DOHH2 (cell line): ENCODE measurements around the gene DIRAS2.

ENCODE experiments used
- H3F3A ChIP-seq: fragments of 200-600 bp; sonication (generic), shearing (Covaris generic); 2 replicates; pipeline ENCODE4 v1.6.0; 2016; ENCODE audit warnings: antibody characterized with exemption, mild to moderate bottlenecking; ENCODE audit not compliant: control insufficient read depth, insufficient read depth
- H3K27ac ChIP-seq: fragments of 200-600 bp; sonication (generic); 2 replicates; pipeline ENCODE4 v1.5.1; 2014; ENCODE audit warnings: low read depth, mild to moderate bottlenecking, low read length, moderate library complexity
- H3K27me3 ChIP-seq: fragments of 200-600 bp; sonication (generic); 2 replicates; pipeline ENCODE4 v1.6.1; 2014; ENCODE audit warnings: mild to moderate bottlenecking, low read length, mixed read lengths; ENCODE audit not compliant: control insufficient read depth
- H3K36me3 ChIP-seq: fragments of 200-600 bp; sonication (generic); 2 replicates; pipeline ENCODE4 v1.6.1; 2014; ENCODE audit warnings: mild to moderate bottlenecking, low read length, moderate library complexity, mixed read lengths; ENCODE audit not compliant: control insufficient read depth
- H3K4me1 ChIP-seq: fragments of 200-600 bp; sonication (generic); 2 replicates; pipeline ENCODE4 v1.6.1; 2014; ENCODE audit warnings: mild to moderate bottlenecking, low read length, mixed read lengths; ENCODE audit not compliant: control insufficient read depth
- H3K4me2 ChIP-seq: fragments of 200-600 bp; sonication (generic); 2 replicates; pipeline ENCODE4 v1.6.0; 2014; ENCODE audit warnings: mild to moderate bottlenecking, low read length, moderate library complexity
- H3K4me3 ChIP-seq: fragments of 200-600 bp; sonication (generic); 2 replicates; pipeline ENCODE4 v1.5.1; 2014; ENCODE audit warnings: mild to moderate bottlenecking, low read length, mixed read lengths
- H3K79me2 ChIP-seq: fragments of 200-600 bp; sonication (generic); 2 replicates; pipeline ENCODE4 v1.6.1; 2014; ENCODE audit warnings: mild to moderate bottlenecking, low read length, mixed read lengths; ENCODE audit not compliant: control insufficient read depth
- H3K9me2 ChIP-seq: fragments of 200-600 bp; sonication (generic); replicated peaks from 2 replicates; pipeline ENCODE4 v1.6.1; 2014; ENCODE audit warnings: mild to moderate bottlenecking, low read length, mixed read lengths; ENCODE audit not compliant: control insufficient read depth
- H3K9me3 ChIP-seq: fragments of 200-600 bp; sonication (generic); 2 replicates; pipeline ENCODE4 v1.6.1; 2014; ENCODE audit warnings: antibody characterized with exemption, low read length, mixed read lengths; ENCODE audit not compliant: control insufficient read depth, insufficient read depth
- H4K20me1 ChIP-seq: fragments of 200-600 bp; sonication (generic); 2 replicates; pipeline ENCODE4 v1.6.0; 2014; ENCODE audit warnings: low read depth, mild to moderate bottlenecking, antibody characterized with exemption, low read length, moderate library complexity; ENCODE audit not compliant: control insufficient read depth, insufficient read depth
- CTCF ChIP-seq: fragments of 200-600 bp; sonication (generic); IDR thresholded peaks from one replicate; pipeline ENCODE4 v1.5.1; 2014; ENCODE audit warnings: antibody characterized with exemption, mild to moderate bottlenecking, low read depth, low read length; ENCODE audit not compliant: poor library complexity, severe bottlenecking
- EZH2phosphoT487 ChIP-seq: fragments of 200-600 bp; sonication (generic); IDR thresholded peaks from 2 replicates; pipeline ENCODE4 v1.6.1; 2017; ENCODE audit warnings: borderline replicate concordance, mild to moderate bottlenecking, antibody characterized with exemption, low read length, moderate library complexity, mixed read lengths

DIRAS2 gene

GRCh38 chr9:90647843-90648242 lies 5.2 kb upstream of the DIRAS2 start:
- no peaks in the 10 kb centered on the region for H3F3A ChIP-seq
- H3K27ac ChIP-seq, result no peak overlapping the region
- H4K20me1 ChIP-seq, result no peaks in the 10 kb centered on the region
- no peak for TF ChIP-seq CTCF
- TF ChIP-seq EZH2phosphoT487, result no peak
- H3K4me2 ChIP-seq, result no peak overlapping the region
- H3K9me3 ChIP-seq, result peaks cover 8% of the 10 kb centered on the region
- H3K36me3 ChIP-seq, result no peaks in the 10 kb centered on the region
- no peaks in the 10 kb centered on the region for H3K9me2 ChIP-seq
- no peak overlapping the region for H3K4me3 ChIP-seq
- H3K4me1 ChIP-seq, result no peaks in the 10 kb centered on the region
- H3K27me3 ChIP-seq, result peaks cover 19% of the 10 kb centered on the region
- H3K79me2 ChIP-seq, result no peaks in the 10 kb centered on the region

GRCh38 chr9:90645721-90646120 lies 3.1 kb upstream of the DIRAS2 start:
- H3K27ac ChIP-seq, result no peak overlapping the region
- peaks cover 4% of the 10 kb centered on the region for H3K9me3 ChIP-seq
- no peaks in the 10 kb centered on the region for H3K36me3 ChIP-seq

GRCh38 chr9:90641884-90642487 lies 638 bp downstream of the DIRAS2 start:
- Histone ChIP-seq H3K27ac (no peak overlapping the region), H3K4me3 (no peak overlapping the region), H3K4me2 (no peak overlapping the region), H3K9me2 (no peaks in the 10 kb centered on the region), H3F3A (no peaks in the 10 kb centered on the region), H3K4me1 (no peaks in the 10 kb centered on the region), H3K79me2 (no peaks in the 10 kb centered on the region), H3K27me3 (peaks cover 24% of the 10 kb centered on the region), H3K9me3 (no peaks in the 10 kb centered on the region), H3K36me3 (no peaks in the 10 kb centered on the region), H4K20me1 (no peaks in the 10 kb centered on the region)
- no peak for TF ChIP-seq EZH2phosphoT487
- TF ChIP-seq CTCF, result no peak

More at GRCh38 chr9:90645721-90646120, 3.1 kb upstream of the DIRAS2 start:
- no peak overlapping the region for H3K4me2 ChIP-seq
- H3F3A ChIP-seq, result no peaks in the 10 kb centered on the region
- H4K20me1 ChIP-seq, result no peaks in the 10 kb centered on the region
- H3K79me2 ChIP-seq, result no peaks in the 10 kb centered on the region
- H3K4me1 ChIP-seq, result no peaks in the 10 kb centered on the region
- no peak overlapping the region for H3K4me3 ChIP-seq
- peaks cover 33% of the 10 kb centered on the region for H3K27me3 ChIP-seq
- H3K9me2 ChIP-seq, result no peaks in the 10 kb centered on the region
- TF ChIP-seq EZH2phosphoT487, result no peak
- TF ChIP-seq CTCF, result no peak
